Cerebellar nuclear complex (tissue), 1 donor: Measurements from ENCODE around the gene ABCC8.

Experiments
- DNase-seq, 2 experiments: peaks; one replicate each; lab custom pipeline; 2025; lab: John Stamatoyannopoulos, UW

The ABCC8 gene

GRCh38 chr11:17505146-17505545 is 28.5 kb upstream of the ABCC8 start:
- DNase-seq, result no peak

- peak; percentile 15 to 60 for DNase-seq
Observed at GRCh38 chr11:17504330-17505107, 27.9 kb upstream of the ABCC8 start.

DNA sequence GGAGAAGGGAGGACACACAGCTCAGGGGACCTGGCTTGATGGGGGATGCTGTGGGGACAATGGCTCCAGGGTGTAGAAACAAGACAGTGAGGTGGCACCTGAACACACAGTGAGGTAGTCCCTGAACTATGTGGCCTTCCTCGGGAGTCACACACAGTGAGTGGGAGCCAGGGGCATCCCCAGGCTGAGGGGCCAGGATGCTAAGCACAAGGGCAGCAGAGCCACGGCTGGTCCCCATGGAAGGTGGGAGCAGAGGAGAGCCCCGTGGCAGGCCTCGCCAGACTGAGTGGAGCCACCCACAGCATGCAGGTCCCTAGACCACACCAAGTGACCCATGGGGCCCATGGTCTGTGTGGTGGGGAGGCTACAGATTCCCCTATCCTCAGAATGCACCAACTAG is 26.0 kb upstream of the ABCC8 start:
- DNase-seq, result no peak

DNA sequence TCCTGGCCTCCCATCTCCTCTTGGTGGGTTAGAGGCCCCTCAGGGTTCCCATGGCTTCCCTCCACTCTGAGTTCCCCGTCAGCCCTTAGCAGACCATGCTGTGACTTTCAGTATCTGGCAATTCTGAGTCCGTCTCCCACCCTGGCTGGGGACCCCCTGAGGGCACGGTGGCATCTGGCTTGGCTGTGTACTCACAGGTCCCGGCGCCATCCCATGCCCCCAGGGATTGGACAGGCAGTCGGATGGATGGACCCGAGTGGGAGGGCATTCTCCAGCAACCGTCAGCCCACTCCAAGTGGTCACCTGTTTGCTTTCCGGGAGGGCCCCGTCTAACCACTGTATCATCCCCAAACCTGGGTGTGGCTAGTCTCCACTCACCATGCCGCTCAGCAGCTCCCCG is 24.0 kb upstream of the ABCC8 start:
- DNase-seq, result no peak

GRCh38 chr11:17498475-17498874 is 21.8 kb upstream of the ABCC8 start:
- DNase-seq, result peak in 1 of 2 experiments; percentile 60

- no peak for DNase-seq
Observed at GRCh38 chr11:17498058-17498457, 21.4 kb upstream of the ABCC8 start.

- DNase-seq, result no peak
Observed at GRCh38 chr11:17496406-17496805, 19.8 kb upstream of the ABCC8 start.

- no peak for DNase-seq
Observed at GRCh38 chr11:17494019-17494418, 17.4 kb upstream of the ABCC8 start.

DNA sequence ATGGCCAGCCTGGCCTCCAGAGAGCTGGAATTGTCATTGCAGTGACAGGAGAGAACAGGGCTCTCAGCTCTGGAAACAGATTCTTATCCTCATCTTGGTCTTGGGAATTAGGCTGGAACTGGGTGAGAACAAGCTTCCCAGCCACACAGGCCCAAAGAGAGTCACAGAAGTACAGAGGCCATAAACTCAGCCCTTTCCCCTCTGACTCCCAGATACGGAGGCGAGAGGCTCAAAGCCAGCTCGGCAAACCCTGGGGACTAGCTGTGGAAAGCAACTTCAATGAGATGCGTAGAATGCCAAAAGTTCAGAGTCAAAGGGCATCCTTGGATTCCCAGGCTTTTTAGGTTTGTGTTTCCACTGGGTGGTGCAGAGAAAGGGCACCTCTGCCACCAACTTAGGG is 14.3 kb upstream of the ABCC8 start:
- no peak for DNase-seq

DNA sequence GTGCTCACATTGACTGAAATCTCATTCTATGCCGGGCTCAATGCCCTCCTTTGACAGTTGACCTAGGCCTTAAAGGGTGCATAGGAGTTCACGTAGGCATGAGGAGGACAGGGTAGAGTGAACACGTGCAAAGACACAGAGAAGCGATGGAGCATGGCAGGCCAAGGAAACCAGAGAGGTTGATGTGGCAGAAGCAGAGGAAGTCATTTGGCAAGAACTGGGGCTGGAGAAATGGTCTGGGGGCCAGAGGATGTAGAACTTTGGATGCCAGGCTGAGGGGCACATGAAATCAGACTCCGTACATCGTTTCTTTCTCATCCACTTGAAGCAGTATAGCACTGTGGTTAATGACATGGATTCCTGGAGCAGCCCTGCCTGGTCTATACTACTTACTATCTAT is 13.6 kb upstream of the ABCC8 start:
- DNase-seq, result no peak

DNA sequence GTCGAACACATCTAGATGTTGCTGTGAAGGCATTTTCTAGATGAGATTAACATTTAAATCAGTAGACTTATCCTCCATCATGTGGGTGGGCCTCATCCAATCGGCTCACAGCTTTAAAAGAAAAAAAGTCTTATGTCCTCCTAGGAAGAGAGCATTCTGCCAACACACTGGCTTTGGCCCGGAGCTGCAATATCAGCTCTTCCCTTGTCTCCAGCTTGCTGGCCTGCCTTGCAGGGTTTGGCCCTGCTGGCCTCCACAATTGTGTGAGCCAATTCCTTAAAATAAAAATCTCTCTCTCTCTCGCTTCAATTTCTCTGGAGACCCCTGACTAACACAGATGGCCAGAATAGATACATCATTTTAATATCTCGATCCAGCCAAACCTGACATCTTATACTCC is 13.1 kb upstream of the ABCC8 start:
- no peak for DNase-seq

DNA sequence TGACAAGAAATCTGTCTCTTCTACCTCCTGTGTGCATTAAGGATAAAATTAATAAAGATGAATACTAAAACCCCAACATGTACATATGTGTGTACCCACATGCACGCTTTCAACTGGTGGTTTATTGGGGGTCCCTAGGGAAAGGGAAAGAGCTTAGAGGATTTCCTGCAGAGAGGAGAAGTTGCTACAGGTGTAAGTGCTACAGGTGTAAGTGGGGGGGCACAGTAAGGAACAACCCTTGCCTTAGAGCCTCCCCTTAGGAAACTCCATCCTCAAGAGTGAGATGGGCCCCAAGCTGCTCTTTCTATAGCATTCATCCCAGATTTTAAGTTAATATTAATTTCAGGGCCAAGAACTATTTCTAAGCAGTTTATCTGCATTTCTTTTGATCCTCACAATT is 11.9 kb upstream of the ABCC8 start:
- no peak for DNase-seq

DNA sequence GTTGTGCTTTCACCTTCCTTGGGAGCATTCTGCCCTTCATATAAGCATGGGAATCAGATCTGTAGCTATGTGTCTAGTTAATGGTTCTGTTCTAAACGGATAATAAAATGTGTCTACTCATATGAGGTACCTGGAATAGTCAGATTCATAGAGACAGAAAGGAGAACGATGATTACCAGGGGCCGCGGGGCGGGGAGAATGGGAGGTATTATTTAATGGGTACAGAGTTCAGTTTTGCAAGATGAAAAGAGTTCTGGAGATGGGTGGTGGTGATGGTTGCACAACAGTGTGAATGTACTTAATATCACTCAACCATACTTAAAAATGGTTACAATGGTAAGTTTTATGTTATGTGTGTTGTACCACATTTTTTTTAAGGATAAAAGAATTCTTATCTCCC is 10.0 kb upstream of the ABCC8 start:
- no peak for DNase-seq

DNA sequence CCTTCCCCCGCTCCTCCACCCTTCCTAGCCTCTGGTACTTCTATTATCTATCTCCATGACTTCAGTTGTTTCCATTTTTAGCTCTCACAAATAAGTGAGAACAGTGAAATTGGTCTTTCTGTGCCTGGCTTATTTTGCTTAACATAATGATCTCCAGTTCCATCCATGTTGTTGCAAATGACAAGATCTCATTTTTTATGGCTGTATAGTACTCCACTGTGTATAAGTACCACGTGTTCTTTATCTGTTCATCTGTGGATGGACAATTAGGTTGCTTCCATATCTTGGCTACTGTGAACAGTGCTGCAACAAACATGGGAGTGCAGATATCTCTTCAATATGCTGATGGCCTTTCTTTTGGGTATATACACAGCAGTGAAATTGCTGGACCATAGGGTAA is 6.9 kb upstream of the ABCC8 start:
- no peak for DNase-seq

DNA sequence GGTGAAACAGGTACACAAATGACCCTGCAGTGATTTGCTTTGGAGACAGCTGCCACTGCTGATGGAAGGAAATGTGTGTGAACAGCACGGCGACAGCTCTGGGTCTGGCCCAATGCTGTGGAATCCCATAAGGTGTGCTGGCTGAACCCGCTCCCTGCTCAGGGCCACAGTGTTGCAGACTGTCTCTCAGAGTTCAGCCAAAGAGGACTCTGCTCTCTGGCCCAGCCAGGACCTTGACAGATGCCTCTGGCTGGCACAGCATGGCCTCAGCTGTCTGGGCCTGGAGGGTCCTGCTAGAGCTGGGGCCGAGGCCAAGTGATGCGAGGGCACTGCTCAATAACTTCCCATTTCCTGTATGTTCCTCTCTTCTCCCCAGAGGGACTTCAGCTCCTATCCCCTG is 5.3 kb upstream of the ABCC8 start:
- DNase-seq, result no peak

GRCh38 chr11:17479284-17480214 is 2.9 kb upstream of the ABCC8 start:
- DNase-seq, result peak in 1 of 2 experiments; percentile 14

- no peak for DNase-seq
Observed at GRCh38 chr11:17478070-17478469, 1.4 kb upstream of the ABCC8 start.

GRCh38 chr11:17477361-17477760 is 716 bp upstream of the ABCC8 start:
- no peak for DNase-seq

GRCh38 chr11:17477084-17477333 is 364 bp upstream of the ABCC8 start:
- no peak for DNase-seq

DNA sequence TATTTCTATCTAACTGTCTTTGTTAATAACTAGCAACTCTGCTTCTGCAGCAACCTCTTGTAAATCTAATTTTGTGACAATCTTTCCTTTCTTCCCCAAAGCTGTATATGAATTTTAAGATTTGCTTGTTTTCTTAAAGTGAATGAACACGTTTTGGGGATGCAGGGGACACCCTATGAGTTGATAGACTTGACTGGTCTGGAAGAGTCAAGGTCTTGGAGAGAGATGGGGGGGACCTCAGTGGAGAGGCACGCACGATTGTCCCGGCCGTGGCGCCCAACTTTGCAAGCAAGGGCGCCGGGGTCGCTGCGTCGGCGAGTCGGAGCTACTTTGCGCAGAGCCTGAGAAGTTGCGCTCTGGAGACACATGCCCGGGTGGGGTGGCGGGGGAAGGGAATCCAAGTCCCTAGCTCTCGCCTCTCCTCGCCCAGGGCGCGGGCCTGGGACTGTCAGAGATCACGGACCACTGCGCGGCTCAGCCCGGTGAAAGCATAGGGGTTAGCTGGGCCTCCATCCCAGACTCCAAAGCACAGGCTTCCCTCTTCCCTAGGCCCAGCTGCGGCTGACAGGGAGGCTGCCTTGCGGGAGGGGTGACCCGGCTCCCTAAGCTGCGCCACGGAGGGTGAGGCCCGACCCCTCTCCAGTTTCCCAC is 854 bp downstream of the ABCC8 start:
- DNase-seq, result no peak

- peak in 1 of 2 experiments; percentile 51 for DNase-seq
Observed at GRCh38 chr11:17473071-17473744, 3.4 kb downstream of the ABCC8 start.

DNA sequence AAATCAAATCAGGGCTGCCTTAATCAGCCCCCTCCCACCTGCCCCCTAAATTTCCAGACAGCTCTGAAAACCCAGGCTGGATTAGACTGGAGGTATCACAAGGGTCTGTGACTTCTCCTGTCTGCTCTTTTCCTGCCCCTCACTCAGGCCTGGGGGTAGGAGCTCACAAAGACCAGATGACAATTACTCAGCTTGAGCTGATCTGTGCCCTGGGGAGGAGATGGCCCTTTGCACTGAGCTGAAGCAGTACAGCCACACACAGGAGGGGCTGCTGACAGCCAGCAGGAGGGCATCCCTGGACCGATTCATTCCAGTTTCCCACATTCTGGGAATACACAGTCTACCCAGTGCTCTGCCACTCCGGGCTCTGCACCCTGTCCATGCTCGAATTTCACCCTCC is 4.2 kb downstream of the ABCC8 start:
- no peak for DNase-seq
